Hematopoietic multipotent progenitor cell (in vitro differentiated cells): ENCODE data around the gene ARHGAP20. TPM values are rescaled to one million over a fixed set of nuclear protein-coding genes. Genes with fewer than 3 reads are reported as not detected.

Source experiments
- DNase-seq, 3 donors: peaks; one replicate each; pipeline ENCODE4 v3.0.0-alpha.2; 2011 to 2015; ENCODE audit warnings: low read depth in 2 of 3, low spot score in 2 of 3
- total RNA-seq: library from RNA; depleted of rRNA; stranded (reverse); fragments of >200 nt; gene quantifications from one replicate; pipeline ENCODE4 v1.2.3, GENCODE V29; 2012

Gene ARHGAP20, protein sequence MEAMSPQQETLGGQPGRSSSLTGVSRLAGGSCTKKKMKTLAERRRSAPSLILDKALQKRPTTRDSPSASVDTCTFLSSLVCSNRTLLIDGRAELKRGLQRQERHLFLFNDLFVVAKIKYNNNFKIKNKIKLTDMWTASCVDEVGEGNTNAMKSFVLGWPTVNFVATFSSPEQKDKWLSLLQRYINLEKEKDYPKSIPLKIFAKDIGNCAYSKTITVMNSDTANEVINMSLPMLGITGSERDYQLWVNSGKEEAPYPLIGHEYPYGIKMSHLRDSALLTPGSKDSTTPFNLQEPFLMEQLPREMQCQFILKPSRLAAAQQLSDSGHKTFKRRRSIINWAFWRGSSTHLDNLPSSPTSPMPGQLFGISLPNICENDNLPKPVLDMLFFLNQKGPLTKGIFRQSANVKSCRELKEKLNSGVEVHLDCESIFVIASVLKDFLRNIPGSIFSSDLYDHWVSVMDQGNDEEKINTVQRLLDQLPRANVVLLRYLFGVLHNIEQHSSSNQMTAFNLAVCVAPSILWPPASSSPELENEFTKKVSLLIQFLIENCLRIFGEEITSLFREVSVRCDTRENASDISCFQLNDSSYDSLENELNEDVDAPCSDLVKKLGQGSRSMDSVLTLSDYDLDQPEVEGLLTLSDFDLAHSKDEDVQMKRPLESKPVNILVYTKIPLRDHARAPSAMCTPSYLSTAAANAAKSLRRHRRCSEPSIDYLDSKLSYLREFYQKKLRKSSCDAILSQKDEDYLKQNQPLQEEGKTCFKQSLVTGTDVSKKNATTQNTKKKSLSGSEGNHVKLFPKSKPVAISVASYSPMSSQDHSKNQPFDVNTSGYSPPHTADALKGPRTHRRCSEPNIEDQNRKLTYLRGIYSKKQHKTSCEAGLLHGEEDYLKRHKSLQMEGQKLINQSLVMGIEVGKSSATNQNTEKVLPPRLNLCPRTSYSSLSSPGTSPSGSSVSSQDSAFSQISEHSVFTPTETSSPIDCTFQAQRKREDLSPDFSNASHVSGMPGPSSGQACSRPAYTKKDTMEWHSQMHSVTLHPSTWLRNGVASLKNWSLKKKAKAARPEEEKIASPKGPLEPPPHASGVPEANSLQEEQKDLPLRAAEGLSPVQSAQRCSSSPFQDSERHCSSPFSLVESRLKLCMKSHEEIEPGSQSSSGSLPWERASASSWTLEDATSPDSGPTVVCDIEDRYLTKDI
- 0.27 TPM for total RNA-seq

DNA sequence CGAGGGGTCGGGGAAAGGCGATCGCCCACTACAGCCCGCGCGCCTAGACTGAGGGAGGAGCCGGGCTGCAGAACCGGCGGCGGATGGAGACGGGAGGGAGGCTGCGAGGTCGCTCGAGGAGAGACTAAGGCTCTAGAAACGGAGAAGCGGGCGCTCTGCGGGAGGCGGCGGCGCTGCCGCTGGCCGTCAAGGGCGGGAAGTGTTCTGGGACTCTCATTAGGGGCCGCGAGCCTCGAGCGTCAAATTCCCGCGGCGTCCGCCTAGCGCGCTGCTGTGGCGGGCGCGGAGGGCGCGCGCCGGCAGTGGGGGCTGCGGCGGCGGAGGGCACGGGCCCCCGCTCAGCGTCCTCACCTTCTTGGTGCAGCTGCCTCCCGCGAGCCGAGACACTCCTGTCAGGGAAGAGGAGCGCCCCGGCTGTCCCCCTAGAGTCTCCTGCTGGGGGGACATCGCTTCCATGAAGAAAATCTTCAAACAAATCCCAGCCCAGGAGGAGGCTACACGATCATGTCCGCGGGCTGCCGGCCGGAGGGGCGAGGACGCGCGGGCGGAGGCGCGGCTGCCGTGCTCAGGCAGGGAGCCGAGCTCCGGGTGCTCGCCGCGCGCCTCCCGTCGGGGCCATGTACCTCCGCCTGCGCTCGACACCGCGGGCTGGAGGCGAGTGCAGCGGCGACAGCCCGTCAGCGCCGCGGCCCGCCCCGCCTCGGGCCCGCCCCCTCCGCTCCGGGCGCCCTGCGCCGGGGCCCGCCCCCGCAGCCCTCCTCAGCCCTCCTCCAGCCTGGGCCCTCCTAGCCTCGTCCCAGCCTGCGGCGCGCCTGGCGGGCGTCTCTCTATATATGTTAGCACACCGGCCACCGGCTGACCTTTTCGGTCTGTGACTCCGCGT lies at the start of gene ARHGAP20:
ARHGAP20 (minus strand) TSS at position 662 of the 883 bp plus-strand sequence; CDS start at position 456, 206 bp downstream.
- peak in 2 of 3 donors; percentile 65 to 67 for DNase-seq

- DNase-seq = no peak
These were observed 49.8 kb upstream of the ARHGAP20 start for GRCh38 chr11:110761991-110762390.

DNA sequence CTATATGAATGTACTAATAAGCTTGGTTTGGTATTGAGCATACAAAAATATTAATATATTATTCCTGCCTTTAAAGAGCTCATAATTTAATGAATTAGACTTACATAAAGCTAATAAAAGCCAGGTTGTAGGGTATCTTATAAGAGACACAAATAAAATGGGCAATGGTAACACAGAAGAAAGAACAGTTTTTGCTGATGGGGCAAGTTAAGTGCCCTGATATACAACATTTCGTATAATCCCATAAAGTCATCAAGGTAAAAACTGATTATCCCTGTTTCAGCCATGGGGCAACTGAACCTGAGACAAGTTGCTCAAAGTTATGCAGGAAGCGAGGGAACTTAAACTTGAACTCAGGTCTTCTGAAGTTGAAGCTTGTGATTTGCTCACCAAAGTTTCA lies 48.9 kb upstream of the ARHGAP20 start:
- DNase-seq = no peak

DNA sequence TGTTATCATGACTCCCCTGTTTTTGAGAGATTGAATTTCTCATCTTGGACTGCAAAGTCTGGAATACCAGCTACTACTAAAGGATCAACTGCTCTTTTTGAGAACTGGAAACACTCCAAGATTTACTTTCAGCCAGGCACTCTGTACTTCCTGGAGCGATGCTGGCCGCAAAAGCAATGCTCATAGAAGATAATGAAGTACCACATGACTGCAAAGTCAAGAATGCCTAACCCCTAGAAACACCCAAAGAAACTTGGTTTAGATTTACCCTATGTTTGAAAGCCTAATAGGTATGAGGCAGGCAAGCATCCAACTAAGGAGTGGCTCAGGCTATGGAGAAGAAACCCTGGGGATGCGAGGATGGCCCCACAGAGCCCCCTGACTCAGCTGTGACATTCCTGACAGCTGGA lies 47.7 kb upstream of the ARHGAP20 start:
- DNase-seq = peak in 2 of 3 donors; percentile 14 to 62

DNA sequence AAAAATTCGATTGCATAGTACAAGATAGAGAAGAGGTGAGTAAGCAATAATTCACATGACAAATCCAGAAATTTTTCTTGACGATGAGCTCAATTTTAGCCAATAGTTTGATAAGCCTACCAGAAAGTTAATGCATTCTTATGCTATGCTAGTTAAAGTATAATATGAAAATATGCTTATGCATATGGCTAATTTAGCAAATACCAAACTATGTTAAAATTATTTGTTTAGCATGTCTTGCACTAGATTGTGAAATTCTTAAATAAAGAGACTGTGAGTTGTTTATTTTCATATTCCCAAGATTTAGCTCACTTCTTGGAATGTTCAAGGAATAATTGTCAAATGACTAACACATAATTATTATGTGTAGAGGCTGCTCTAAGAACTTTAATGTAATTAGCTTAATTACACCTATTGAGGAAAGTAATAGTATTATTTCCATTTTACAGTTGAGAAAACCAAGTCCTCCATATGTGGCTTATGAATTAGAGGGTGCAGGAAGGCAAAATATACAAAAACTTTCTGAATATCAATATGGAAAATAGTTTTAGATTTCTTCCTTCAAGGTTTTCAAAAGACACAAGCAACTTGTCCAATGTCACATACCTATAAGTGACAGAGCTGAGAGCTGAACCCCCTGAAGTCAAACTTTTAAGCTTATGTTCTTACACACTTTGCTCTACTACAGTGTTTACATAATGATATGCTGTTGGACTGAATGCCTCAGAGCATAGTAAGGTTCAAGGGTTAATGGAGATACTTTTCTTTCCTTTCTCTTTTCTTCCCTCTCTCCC lies 45.9 kb upstream of the ARHGAP20 start:
- DNase-seq = no peak

GRCh38 chr11:110757066-110757465 lies 44.8 kb upstream of the ARHGAP20 start:
- DNase-seq = no peak

GRCh38 chr11:110755941-110756340 lies 43.7 kb upstream of the ARHGAP20 start:
- DNase-seq = no peak

- DNase-seq = peak in 1 of 3 donors; percentile 37
These were observed 40.7 kb upstream of the ARHGAP20 start for GRCh38 chr11:110752890-110753289.

DNA sequence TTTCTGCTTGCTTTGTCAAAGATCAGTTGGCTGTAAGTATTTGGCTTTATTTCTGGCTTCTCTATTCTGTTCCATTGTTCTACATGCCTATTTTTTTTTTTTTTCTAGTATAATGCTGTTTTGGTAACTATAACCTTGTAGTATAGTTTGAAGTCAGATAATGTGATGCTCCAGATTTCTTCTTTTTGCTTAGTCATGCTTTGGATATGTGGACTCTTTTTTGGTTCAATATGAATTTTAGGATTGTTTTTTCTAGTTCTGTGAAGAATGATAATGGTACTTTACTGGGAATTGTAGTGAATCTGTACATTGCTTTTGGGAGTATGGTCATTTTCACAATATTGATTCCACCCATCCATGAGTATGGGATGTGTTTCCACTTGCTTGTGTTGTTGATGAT lies 37.9 kb upstream of the ARHGAP20 start:
- no peak for DNase-seq

DNA sequence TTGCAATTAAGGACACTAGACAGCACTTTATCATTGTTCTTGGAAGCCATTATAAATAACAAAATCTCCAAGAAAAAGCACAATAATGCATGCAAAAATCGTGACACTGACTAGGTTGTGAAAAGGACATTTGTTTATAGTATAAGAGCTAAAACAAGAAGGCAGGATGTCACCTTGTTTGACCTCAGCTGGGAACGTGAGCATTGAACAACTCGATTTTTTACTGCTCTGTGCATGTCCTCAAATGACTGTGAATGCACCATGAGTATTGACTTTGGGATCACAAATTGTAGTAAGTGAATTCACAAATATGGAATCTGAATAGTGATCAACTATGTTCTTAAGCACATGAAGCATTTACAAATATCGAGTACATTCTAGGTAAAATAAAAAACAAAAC lies 35.3 kb upstream of the ARHGAP20 start:
- no peak for DNase-seq

GRCh38 chr11:110738641-110739040 lies 26.4 kb upstream of the ARHGAP20 start:
- DNase-seq = no peak

- no peak for DNase-seq
These were observed 25.4 kb upstream of the ARHGAP20 start for GRCh38 chr11:110737593-110737992.

DNA sequence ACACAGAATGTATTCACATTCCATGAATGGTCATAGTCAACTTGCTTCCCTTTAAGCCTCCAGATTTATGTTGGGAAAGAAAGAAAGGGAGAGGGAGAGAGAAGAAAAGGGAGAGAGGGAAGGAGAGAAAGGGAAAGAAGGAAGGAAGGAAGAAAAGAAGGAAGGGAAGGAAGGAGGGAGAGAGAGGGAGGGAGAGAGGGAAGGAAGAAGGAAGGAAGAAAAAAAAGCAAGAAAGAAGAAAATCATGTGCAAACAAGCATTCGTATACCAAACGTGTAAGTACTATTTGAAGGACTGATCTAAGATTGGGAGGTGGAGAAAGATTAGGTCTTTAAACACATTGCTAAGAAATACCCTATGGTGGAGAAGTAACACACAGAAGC lies 23.9 kb upstream of the ARHGAP20 start:
- no peak for DNase-seq

DNA sequence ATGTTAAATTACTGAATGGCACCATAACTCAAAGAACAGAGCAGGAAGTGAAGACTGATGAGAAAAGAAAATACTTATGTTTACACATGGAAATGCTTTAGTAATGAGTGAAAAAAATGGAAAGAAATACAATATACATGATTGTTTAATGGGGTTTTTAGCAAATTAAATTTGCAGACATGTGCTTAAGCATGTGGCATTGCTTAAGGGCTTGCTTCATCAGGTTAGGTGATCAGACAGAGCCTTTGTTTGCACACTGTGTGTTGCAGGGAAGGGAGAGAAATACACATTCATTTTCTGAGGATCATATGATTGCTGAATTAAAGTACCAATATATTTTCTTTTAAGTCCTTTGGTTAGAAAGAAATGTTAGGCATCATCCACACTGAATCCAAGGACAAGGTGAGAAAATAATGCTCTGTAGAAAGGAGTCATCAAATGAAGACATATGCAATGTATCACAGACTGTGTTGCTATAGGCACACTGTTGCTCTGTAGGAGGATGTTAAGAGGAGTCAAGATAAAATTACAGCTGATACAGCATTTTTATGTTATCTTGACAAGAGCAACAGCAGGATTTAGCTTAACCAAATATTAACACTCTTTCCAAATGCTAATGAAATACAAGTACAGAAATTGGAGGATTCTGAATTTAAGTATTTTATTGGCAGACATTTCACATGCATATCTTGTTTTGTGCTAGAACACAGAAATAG lies 23.4 kb upstream of the ARHGAP20 start:
- no peak for DNase-seq

- DNase-seq = no peak
These were observed 22.6 kb upstream of the ARHGAP20 start for GRCh38 chr11:110734790-110735189.

DNA sequence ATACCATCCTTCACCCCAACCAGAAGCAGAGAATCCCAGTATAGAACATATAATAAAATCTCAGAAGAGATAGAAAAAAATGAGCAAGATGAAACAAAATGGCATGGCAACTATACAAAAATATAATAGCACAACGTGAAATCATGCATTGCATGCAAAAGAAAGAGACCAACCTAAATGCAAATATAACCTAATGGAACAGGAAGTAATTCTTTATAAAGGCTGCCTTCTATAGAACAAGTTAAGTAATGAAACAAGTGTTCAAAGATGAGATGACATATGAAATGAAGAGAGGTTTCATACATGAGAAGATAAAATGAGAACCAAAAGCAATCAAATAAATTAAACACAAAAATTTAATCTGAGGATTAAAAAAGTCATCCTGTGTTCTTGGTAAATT lies 18.5 kb upstream of the ARHGAP20 start:
- no peak for DNase-seq

DNA sequence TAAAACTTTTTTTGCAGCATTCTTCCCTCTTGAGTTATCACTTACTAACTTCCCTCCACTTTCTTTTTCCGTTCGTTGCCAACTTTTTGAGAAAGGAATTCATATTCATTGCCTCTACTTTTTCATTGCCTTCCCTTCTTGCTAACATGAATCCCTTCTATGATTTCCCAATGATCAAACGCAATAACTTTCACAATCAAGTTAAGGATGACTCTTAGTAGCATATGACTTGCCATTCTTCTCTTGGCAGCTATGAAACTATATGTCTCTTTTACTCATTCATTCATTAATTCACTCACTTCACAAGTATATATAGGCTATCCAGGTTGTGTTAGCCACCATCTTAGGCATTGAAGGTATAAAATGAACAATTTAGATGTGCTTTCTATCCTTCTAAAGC lies 16.6 kb upstream of the ARHGAP20 start:
- DNase-seq = no peak

GRCh38 chr11:110728476-110728875 lies 16.2 kb upstream of the ARHGAP20 start:
- DNase-seq = no peak

GRCh38 chr11:110724358-110724757 lies 12.1 kb upstream of the ARHGAP20 start:
- DNase-seq = no peak
